Measurements from ENCODE around the gene PIGX. TPM values are rescaled to one million over a fixed set of nuclear protein-coding genes. Genes with fewer than 3 reads are reported as not detected.

The PIGX gene
- total RNA-seq, 5 donors from 2014 or later (not counting 1 experiment from before 2014, with no cell fraction given): 18.9 to 27.9 (median 22.3) TPM

- peak overlapping the region; percentile 36 to 82 for H3K27ac Mint-ChIP-seq
- H3K4me3 Mint-ChIP-seq: peak overlapping the region in 1 of 3 donors; percentile 6
- Histone ChIP-seq H3K36me3 (ENCODE audit: control insufficient read depth in 2 of 2, extremely low read depth in 1 of 2, insufficient read depth in 1 of 2, low read length in 1 of 2) (peaks cover 0 to 10% of the 10 kb centered on the region in 2 donors), H3K9me3 (peaks cover 2% of the 10 kb centered on the region), H3K27ac (ENCODE audit: low read length) (no peak overlapping the region), H3K4me1 (ENCODE audit: control insufficient read depth in 1 of 2, extremely low read depth in 1 of 2, insufficient read depth in 2 of 2, low read length in 2 of 2) (peaks cover 0 to 6% of the 10 kb centered on the region in 2 experiments), H3K4me3 (ENCODE audit: control insufficient read depth in 1 of 2, extremely low read depth in 1 of 2, low read length in 1 of 2) (no peak overlapping the region), H3K27me3 (replicated peaks in 1 of 2; ENCODE audit: control insufficient read depth in 2 of 2, extremely low read depth in 1 of 2, insufficient read depth in 2 of 2, low read length in 1 of 2) (no peaks in the 10 kb centered on the region)
- POLR2A ChIA-PET: interaction anchor here in 1 of 2 donors (0.5 to 0.6 kb wide), 2 partner anchors 117 to 256 kb away, joined by 4 to 7 read pairs; no protein-coding TSS in a partner anchor
- H3K4me1 Mint-ChIP-seq: peaks cover 53 to 63% (median 58%) of the 10 kb centered on the region in 3 donors
- DNase-seq: no peak
- no peaks in the 10 kb centered on the region for H3K27me3 Mint-ChIP-seq
- peak in 1 of 4 experiments; percentile 47 for ATAC-seq (replicated peaks in 1 of 4)
- CTCF ChIA-PET: no interaction called here
- 54% methylated on average over 7 of the region's 9 CpGs for WGBS (ENCODE audit: insufficient coverage)
- peaks cover 41% of the 10 kb centered on the region for H3K36me3 Mint-ChIP-seq
- H3K9me3 Mint-ChIP-seq: peaks cover 2 to 13% (median 13%) of the 10 kb centered on the region in 3 donors
Observed at GRCh38 chr3:196757876-196758739, 45.9 kb downstream of the PIGX start.

- H3K27me3 Mint-ChIP-seq: no peaks in the 10 kb centered on the region
- CTCF ChIA-PET: interaction anchor here (0.6 to 0.7 kb wide), 2 partner anchors 19 to 124 kb away, joined by 3 to 4 read pairs; no protein-coding TSS in a partner anchor
- H3K4me3 Mint-ChIP-seq: no peak overlapping the region
- POLR2A ChIA-PET: interaction anchor here in 1 of 2 donors (0.6 kb wide), 1 partner anchor 340 kb away, joined by 5 read pairs; no protein-coding TSS in a partner anchor
- no peak for ATAC-seq (replicated peaks in 1 of 4)
- Histone ChIP-seq H3K4me3 (ENCODE audit: control insufficient read depth in 1 of 2, extremely low read depth in 1 of 2, low read length in 1 of 2) (no peak overlapping the region), H3K9me3 (no peaks in the 10 kb centered on the region), H3K4me1 (ENCODE audit: control insufficient read depth in 1 of 2, extremely low read depth in 1 of 2, insufficient read depth in 2 of 2, low read length in 2 of 2) (peaks cover 0 to 3% of the 10 kb centered on the region in 2 experiments), H3K27me3 (replicated peaks in 1 of 2; ENCODE audit: control insufficient read depth in 2 of 2, extremely low read depth in 1 of 2, insufficient read depth in 2 of 2, low read length in 1 of 2) (no peaks in the 10 kb centered on the region), H3K27ac (ENCODE audit: low read length) (no peak overlapping the region), H3K36me3 (ENCODE audit: control insufficient read depth in 2 of 2, extremely low read depth in 1 of 2, insufficient read depth in 1 of 2, low read length in 1 of 2) (peaks cover 0 to 6% of the 10 kb centered on the region in 2 donors)
- peaks cover 19% of the 10 kb centered on the region for H3K36me3 Mint-ChIP-seq
- H3K27ac Mint-ChIP-seq: no peak overlapping the region
- peaks cover 43 to 55% (median 47%) of the 10 kb centered on the region in 3 donors for H3K4me1 Mint-ChIP-seq
- no peak for DNase-seq
- H3K9me3 Mint-ChIP-seq: no peaks in the 10 kb centered on the region
- whole genome bisulfite sequencing (ENCODE audit: insufficient coverage): 98% methylated on average over 7 of the region's 7 CpGs
Observed at GRCh38 chr3:196763179-196763578, 51.0 kb downstream of the PIGX start.

GRCh38 chr3:196765454-196765853, 53.3 kb downstream of the PIGX start:
- no peak overlapping the region for H3K4me3 Mint-ChIP-seq
- ATAC-seq (replicated peaks in 1 of 4) (no peak), DNase-seq (no peak)
- H3K27ac Mint-ChIP-seq: no peak overlapping the region
- ChIA-PET CTCF (no interaction called here), POLR2A (no interaction called here)
- Histone ChIP-seq H3K27me3 (replicated peaks in 1 of 2; ENCODE audit: control insufficient read depth in 2 of 2, extremely low read depth in 1 of 2, insufficient read depth in 2 of 2, low read length in 1 of 2) (no peaks in the 10 kb centered on the region), H3K27ac (ENCODE audit: low read length) (no peak overlapping the region), H3K36me3 (ENCODE audit: control insufficient read depth in 2 of 2, extremely low read depth in 1 of 2, insufficient read depth in 1 of 2, low read length in 1 of 2) (peaks cover 0 to 7% of the 10 kb centered on the region in 2 donors), H3K4me3 (ENCODE audit: control insufficient read depth in 1 of 2, extremely low read depth in 1 of 2, low read length in 1 of 2) (no peak overlapping the region), H3K4me1 (ENCODE audit: control insufficient read depth in 1 of 2, extremely low read depth in 1 of 2, insufficient read depth in 2 of 2, low read length in 2 of 2) (peaks cover 0 to 7% of the 10 kb centered on the region in 2 experiments), H3K9me3 (no peaks in the 10 kb centered on the region)
- peaks cover 37 to 50% (median 42%) of the 10 kb centered on the region in 3 donors for H3K4me1 Mint-ChIP-seq
- H3K9me3 Mint-ChIP-seq: no peaks in the 10 kb centered on the region
- peaks cover 17% of the 10 kb centered on the region for H3K36me3 Mint-ChIP-seq
- H3K27me3 Mint-ChIP-seq: no peaks in the 10 kb centered on the region

GRCh38 chr3:196771067-196771466, 58.9 kb downstream of the PIGX start:
- ATAC-seq (replicated peaks in 1 of 4) (no peak), DNase-seq (no peak)
- Histone ChIP-seq H3K27me3 (replicated peaks in 1 of 2; ENCODE audit: control insufficient read depth in 2 of 2, extremely low read depth in 1 of 2, insufficient read depth in 2 of 2, low read length in 1 of 2) (no peaks in the 10 kb centered on the region), H3K4me3 (ENCODE audit: control insufficient read depth in 1 of 2, extremely low read depth in 1 of 2, low read length in 1 of 2) (no peak overlapping the region), H3K9me3 (no peaks in the 10 kb centered on the region), H3K27ac (ENCODE audit: low read length) (no peak overlapping the region), H3K36me3 (ENCODE audit: control insufficient read depth in 2 of 2, extremely low read depth in 1 of 2, insufficient read depth in 1 of 2, low read length in 1 of 2) (peaks cover 0 to 3% of the 10 kb centered on the region in 2 donors), H3K4me1 (ENCODE audit: control insufficient read depth in 1 of 2, extremely low read depth in 1 of 2, insufficient read depth in 2 of 2, low read length in 2 of 2) (peaks cover 10 to 25% of the 10 kb centered on the region in 2 experiments)
- H3K9me3 Mint-ChIP-seq: no peaks in the 10 kb centered on the region
- no peak overlapping the region for H3K4me3 Mint-ChIP-seq
- CTCF ChIA-PET: interaction anchor here in 1 of 2 donors (0.6 kb wide), 1 partner anchor 230 kb away, joined by 3 read pairs; no protein-coding TSS in a partner anchor
- peaks cover 11% of the 10 kb centered on the region for H3K36me3 Mint-ChIP-seq
- WGBS (ENCODE audit: insufficient coverage): no CpG with 5 or more reads among the region's 1 CpG
- H3K27ac Mint-ChIP-seq: no peak overlapping the region
- no peaks in the 10 kb centered on the region for H3K27me3 Mint-ChIP-seq
- POLR2A ChIA-PET: interaction anchor here in 1 of 2 donors (0.6 kb wide), 2 partner anchors 37 to 279 kb away, joined by 3 to 4 read pairs; no protein-coding TSS in a partner anchor
- H3K4me1 Mint-ChIP-seq: peaks cover 71 to 76% (median 75%) of the 10 kb centered on the region in 3 donors

- no peaks in the 10 kb centered on the region for H3K27me3 Mint-ChIP-seq
- H3K27me3 ChIP-seq (replicated peaks in 1 of 2; ENCODE audit: control insufficient read depth in 2 of 2, extremely low read depth in 1 of 2, insufficient read depth in 2 of 2, low read length in 1 of 2): no peaks in the 10 kb centered on the region
- H3K27ac Mint-ChIP-seq: peak overlapping the region in 1 of 2 donors; percentile 9
- H3K4me3 ChIP-seq (ENCODE audit: control insufficient read depth in 1 of 2, extremely low read depth in 1 of 2, low read length in 1 of 2): no peak overlapping the region
- 100% methylated on average over 1 of the region's 4 CpGs for WGBS (ENCODE audit: insufficient coverage)
- ChIA-PET POLR2A (interaction anchor here in 1 of 2 donors (0.5 kb wide), 1 partner anchor 14 kb away, joined by 3 read pairs; no protein-coding TSS in a partner anchor), CTCF (no interaction called here)
- H3K9me3 Mint-ChIP-seq: no peaks in the 10 kb centered on the region
- H3K9me3 ChIP-seq: no peaks in the 10 kb centered on the region
- H3K36me3 ChIP-seq (ENCODE audit: control insufficient read depth in 2 of 2, extremely low read depth in 1 of 2, insufficient read depth in 1 of 2, low read length in 1 of 2): peaks cover 0 to 3% of the 10 kb centered on the region in 2 donors
- peaks cover 10 to 25% of the 10 kb centered on the region in 2 experiments for H3K4me1 ChIP-seq (ENCODE audit: control insufficient read depth in 1 of 2, extremely low read depth in 1 of 2, insufficient read depth in 2 of 2, low read length in 2 of 2)
- peak overlapping the region in 1 of 3 donors; percentile 18 for H3K4me3 Mint-ChIP-seq
- H3K36me3 Mint-ChIP-seq: peaks cover 18% of the 10 kb centered on the region
- peaks cover 71 to 78% (median 72%) of the 10 kb centered on the region in 3 donors for H3K4me1 Mint-ChIP-seq
- ATAC-seq (replicated peaks in 1 of 4): no peak
- H3K27ac ChIP-seq (ENCODE audit: low read length): no peak overlapping the region
- DNase-seq: no peak
Observed at GRCh38 chr3:196772102-196772501, 59.9 kb downstream of the PIGX start.

- Histone ChIP-seq H3K36me3 (ENCODE audit: control insufficient read depth in 2 of 2, extremely low read depth in 1 of 2, insufficient read depth in 1 of 2, low read length in 1 of 2) (peaks cover 0 to 3% of the 10 kb centered on the region in 2 donors), H3K27ac (ENCODE audit: low read length) (no peak overlapping the region), H3K9me3 (no peaks in the 10 kb centered on the region), H3K4me3 (ENCODE audit: control insufficient read depth in 1 of 2, extremely low read depth in 1 of 2, low read length in 1 of 2) (no peak overlapping the region), H3K27me3 (replicated peaks in 1 of 2; ENCODE audit: control insufficient read depth in 2 of 2, extremely low read depth in 1 of 2, insufficient read depth in 2 of 2, low read length in 1 of 2) (no peaks in the 10 kb centered on the region), H3K4me1 (ENCODE audit: control insufficient read depth in 1 of 2, extremely low read depth in 1 of 2, insufficient read depth in 2 of 2, low read length in 2 of 2) (peaks cover 10 to 25% of the 10 kb centered on the region in 2 experiments)
- Mint-ChIP-seq H3K27ac (peak overlapping the region in 1 of 2 donors; percentile 19), H3K27me3 (no peaks in the 10 kb centered on the region), H3K4me1 (peaks cover 69 to 81% (median 73%) of the 10 kb centered on the region in 3 donors), H3K9me3 (no peaks in the 10 kb centered on the region), H3K36me3 (peaks cover 23% of the 10 kb centered on the region), H3K4me3 (peak overlapping the region in 1 of 3 donors; percentile 45)
- POLR2A ChIA-PET: no interaction called here
- CTCF ChIA-PET: no interaction called here
- ATAC-seq (replicated peaks in 1 of 4) (no peak), DNase-seq (no peak)
- WGBS (ENCODE audit: insufficient coverage): 100% methylated on average over 3 of the region's 6 CpGs
Observed at GRCh38 chr3:196772897-196773296, 60.7 kb downstream of the PIGX start.

Data from T-cell (primary cell).